Panc1 (cell line): Measurements from ENCODE around the gene FUT8. TPM values are rescaled to one million over a fixed set of nuclear protein-coding genes. Genes with fewer than 3 reads are reported as not detected.

Source experiments
- ATAC-seq: fragments of 200-7000 bp; cut with Tn5 transposase; 2 replicates; pipeline ENCODE4 v1.9.1; 2020; ENCODE audit warnings: mild to moderate bottlenecking, moderate library complexity
- BruUV-seq: library from RNA; stranded (reverse); fragments of 400-500 nt; replicated peaks from 2 replicates; lab custom pipeline; 2021; lab: Mats Ljungman, UMichigan
- CTCF ChIA-PET: fragments of 300-600 bp; sonication (Branson Sonifier 250); formaldehyde crosslinking; loops from one replicate; lab custom pipeline; 2022; ENCODE audit warnings: antibody characterized with exemption; lab: Charles Lee
- POLR2A ChIA-PET: fragments of 300-600 bp; sonication (Branson Sonifier 250); formaldehyde crosslinking; loops from one replicate; lab custom pipeline; 2022; ENCODE audit warnings: antibody characterized with exemption; lab: Charles Lee
- DNase-seq: peaks from one replicate; pipeline ENCODE4 v3.0.0-alpha.2; 2010; ENCODE audit warnings: low read depth, low spot score
- H3K27ac ChIP-seq: 2 replicates; pipeline ENCODE4 v1.5.1; 2011; ENCODE audit warnings: mild to moderate bottlenecking, low read length, inconsistent platforms
- H3K27me3 ChIP-seq: fragments of 200-500 bp; sonication (Bioruptor generic); 2 replicates; pipeline ENCODE4 v1.6.0; 2014; ENCODE audit warnings: low read length, inconsistent platforms; ENCODE audit not compliant: control insufficient read depth, insufficient read depth
- H3K36me3 ChIP-seq: fragments of 200-500 bp; sonication (Bioruptor generic); 2 replicates; pipeline ENCODE4 v1.5.1; 2014; ENCODE audit warnings: inconsistent platforms, mild to moderate bottlenecking, low read length, moderate library complexity; ENCODE audit not compliant: control insufficient read depth, insufficient read depth
- H3K4me1 ChIP-seq: 2 replicates; pipeline ENCODE4 v1.5.1; 2011; ENCODE audit warnings: inconsistent platforms, mild to moderate bottlenecking, low read length, moderate library complexity; ENCODE audit not compliant: control insufficient read depth, insufficient read depth
- H3K4me3 ChIP-seq, 2 experiments: 2 replicates each; pipeline ENCODE4 v1.5.1; 2011 to 2012; ENCODE audit warnings: low read depth in 2 of 2, low read length in 2 of 2, mild to moderate bottlenecking in 2 of 2, inconsistent platforms in 1 of 2, moderate library complexity in 1 of 2
- H3K9me3 ChIP-seq: fragments of 200-500 bp; sonication (Bioruptor generic); 2 replicates; pipeline ENCODE4 v1.5.1; 2014; ENCODE audit warnings: low read depth, mild to moderate bottlenecking, inconsistent platforms, low read length, moderate library complexity; ENCODE audit not compliant: control insufficient read depth, insufficient read depth
- CTCF ChIP-seq: fragments of 450-650 bp; IDR thresholded peaks from 2 replicates; pipeline ENCODE4 v1.5.1; 2017; ENCODE audit warnings: mild to moderate bottlenecking
- POLR2AphosphoS5 ChIP-seq: IDR thresholded peaks from 2 replicates; pipeline ENCODE4 v1.6.1; 2012; ENCODE audit warnings: mild to moderate bottlenecking, low read depth, low read length, moderate library complexity
- REST ChIP-seq, 2 experiments: IDR thresholded peaks; 2 replicates each; pipeline ENCODE4 v1.6.1; 2011 to 2012; ENCODE audit warnings: low read depth in 2 of 2, control low read depth in 1 of 2, low read length in 1 of 2, mild to moderate bottlenecking in 1 of 2, moderate library complexity in 1 of 2; ENCODE audit not compliant: insufficient read depth in 1 of 2
- SIN3A ChIP-seq: IDR thresholded peaks from 2 replicates; pipeline ENCODE4 v1.6.1; 2012; ENCODE audit warnings: low read depth, mild to moderate bottlenecking, low read length, moderate library complexity, borderline replicate concordance; ENCODE audit not compliant: insufficient read depth
- TCF7L2 ChIP-seq: IDR thresholded peaks from 2 replicates; pipeline ENCODE4 v1.6.1; 2011; ENCODE audit warnings: mild to moderate bottlenecking, low read depth, low read length, inconsistent platforms
- in situ Hi-C: cut with HindIII; loops from 2 replicates; pipeline ENCODE4 v1.10.0; 2016; ENCODE audit warnings: low sequenced_read_pairs, low pct_unique_long_range_greater_than_20kb
- intact Hi-C: fragments of 100-400 bp; cut with micrococcal nuclease; formaldehyde crosslinking; loops from one replicate; pipeline ENCODE4 v1.10.0; 2022; ENCODE audit not compliant: unreplicated experiment
- total RNA-seq: library from RNA; stranded (reverse); gene quantifications from one replicate; pipeline ENCODE4 v1.2.1, GENCODE V29; 2021; ENCODE audit not compliant: unreplicated experiment

FUT8 gene
- total RNA-seq, 1 experiment from 2014 or later, result 31.4 TPM

GRCh38 chr14:65485516-65485915 is 73.0 kb downstream of the FUT8 start:
- CTCF ChIA-PET, result no interaction called here
- Histone ChIP-seq H3K27ac (no peak overlapping the region), H3K27me3 (no peaks in the 10 kb centered on the region), H3K4me1 (no peaks in the 10 kb centered on the region), H3K9me3 (no peaks in the 10 kb centered on the region), H3K4me3 (no peak overlapping the region), H3K36me3 (no peaks in the 10 kb centered on the region; the same call in 1 of the 2 replicates)
- TF ChIP-seq REST (IDR thresholded peaks at IDR 0.05; ENCODE audit: insufficient read depth in 1 of 2, low read depth in 2 of 2, low read length in 1 of 2), result no peak
- TF ChIP-seq SIN3A, result no peak
- no peak for TF ChIP-seq POLR2AphosphoS5
- TF ChIP-seq CTCF, result no peak
- TF ChIP-seq TCF7L2, result no peak
- POLR2A ChIA-PET, result no interaction called here
- intact Hi-C loops, result no loop called here
- no peak for ATAC-seq
- no TSS peak for BruUV-seq
- no peak for DNase-seq
- in situ Hi-C loops, result no loop called here

GRCh38 chr14:65486863-65487262 is 74.3 kb downstream of the FUT8 start:
- BruUV-seq, result no TSS peak
- Histone ChIP-seq H3K9me3 (no peaks in the 10 kb centered on the region), H3K27me3 (no peaks in the 10 kb centered on the region), H3K36me3 (no peaks in the 10 kb centered on the region; the same call in 1 of the 2 replicates), H3K4me1 (no peaks in the 10 kb centered on the region), H3K27ac (no peak overlapping the region), H3K4me3 (no peak overlapping the region)
- POLR2A ChIA-PET, result no interaction called here
- no peak for DNase-seq
- no peak for ATAC-seq
- TF ChIP-seq POLR2AphosphoS5 (no peak), REST (IDR thresholded peaks at IDR 0.05; ENCODE audit: insufficient read depth in 1 of 2, low read depth in 2 of 2, low read length in 1 of 2) (no peak), CTCF (no peak), SIN3A (no peak), TCF7L2 (no peak)
- intact Hi-C loops, result no loop called here
- in situ Hi-C loops, result no loop called here
- CTCF ChIA-PET, result no interaction called here
